Endothelial cell of umbilical vein (primary cell): ENCODE measurements around the gene HOXA11. TPM values are rescaled to one million over a fixed set of nuclear protein-coding genes. Genes with fewer than 3 reads are reported as not detected.

ENCODE experiments used
- BruUV-seq: library from RNA; stranded (reverse); fragments of 400-500 nt; replicated peaks from 2 replicates; lab custom pipeline; 2021; lab: Mats Ljungman, UMichigan
- CTCF ChIA-PET: fragments of 300-600, 350-600 bp; sonication (Branson Sonifier 250); formaldehyde crosslinking; loops from one replicate; lab custom pipeline; 2021; ENCODE audit warnings: antibody characterized with exemption, inconsistent platforms; lab: Charles Lee
- POLR2A ChIA-PET: fragments of 300-600, 350-600 bp; sonication (Branson Sonifier 250); formaldehyde crosslinking; loops from one replicate; lab custom pipeline; 2021; ENCODE audit warnings: antibody characterized with exemption, inconsistent platforms; lab: Charles Lee
- DNase-seq: peaks from one replicate; pipeline ENCODE4 v3.0.0-alpha.2; 2011; ENCODE audit warnings: low read depth, low spot score
- FAIRE-seq: peaks from 2 replicates; lab custom pipeline; 2011; peaks lifted over from hg19 to GRCh38; lab: Jason Lieb, UNC
- H2AFZ ChIP-seq: 2 replicates; pipeline ENCODE4 v1.6.0; 2012; ENCODE audit warnings: low read depth, low read length, control low read depth, inconsistent platforms
- H3K27ac ChIP-seq: 2 replicates; pipeline ENCODE4 v1.5.1; 2011; ENCODE audit warnings: low read depth, mild to moderate bottlenecking, control low read depth, low read length, moderate library complexity; ENCODE audit not compliant: insufficient read depth
- H3K27me3 ChIP-seq, 2 experiments: 2 replicates each; pipeline versions ENCODE4 v1.6.0 to v1.6.1; 2011; ENCODE audit warnings: low read length in 2 of 2, mixed read lengths in 1 of 2; ENCODE audit not compliant: control insufficient read depth in 2 of 2, insufficient read depth in 2 of 2
- H3K36me3 ChIP-seq, 2 experiments: 2 replicates in 1 of 2; 3 replicates in 1 of 2; pipeline ENCODE4 v1.5.1; 2011; ENCODE audit warnings: low read length in 2 of 2, mild to moderate bottlenecking in 1 of 2, moderate library complexity in 1 of 2; ENCODE audit not compliant: control insufficient read depth in 2 of 2, insufficient read depth in 2 of 2; ENCODE audit errors: extremely low read depth in 1 of 2
- H3K4me1 ChIP-seq: 3 replicates; pipeline ENCODE4 v1.5.1; 2011; ENCODE audit warnings: mild to moderate bottlenecking, low read length; ENCODE audit not compliant: control insufficient read depth, insufficient read depth; ENCODE audit errors: extremely low read depth
- H3K4me2 ChIP-seq: 2 replicates; pipeline ENCODE4 v1.6.1; 2011; ENCODE audit warnings: low read length, control low read depth, mixed read lengths; ENCODE audit not compliant: insufficient read depth
- H3K4me3 ChIP-seq, 3 experiments: fragments of 200-600 bp in 1 of 3; sonication (generic), shearing (Covaris generic) in 1 of 3; replicated peaks in 1 of 3; 2 replicates each; pipeline ENCODE4 v1.5.1; 2011 to 2016; ENCODE audit warnings: control low read depth in 3 of 3, low read length in 3 of 3, mild to moderate bottlenecking in 2 of 3, inconsistent platforms in 1 of 3, low read depth in 1 of 3, moderate library complexity in 1 of 3; ENCODE audit not compliant: insufficient read depth in 1 of 3
- H3K79me2 ChIP-seq: 2 replicates; pipeline ENCODE4 v1.6.0; 2012; ENCODE audit warnings: low read length, inconsistent platforms; ENCODE audit not compliant: control insufficient read depth, insufficient read depth
- H3K9ac ChIP-seq: replicated peaks from 2 replicates; pipeline ENCODE3; 2011; ENCODE audit warnings: low read length, control low read depth; ENCODE audit not compliant: insufficient read depth; ENCODE audit errors: extremely low read depth
- H3K9me1 ChIP-seq: replicated peaks from 3 replicates; pipeline ENCODE4 v1.6.0; 2011; ENCODE audit warnings: mild to moderate bottlenecking, low read length; ENCODE audit not compliant: control insufficient read depth, insufficient read depth; ENCODE audit errors: extremely low read depth
- H3K9me3 ChIP-seq: replicated peaks from 2 replicates; pipeline ENCODE4 v1.5.1; 2012; ENCODE audit warnings: low read length, inconsistent platforms; ENCODE audit not compliant: control insufficient read depth, insufficient read depth
- H4K20me1 ChIP-seq: replicated peaks from 2 replicates; pipeline ENCODE3; 2011; ENCODE audit warnings: mild to moderate bottlenecking, low read length; ENCODE audit not compliant: control insufficient read depth, insufficient read depth; ENCODE audit errors: extremely low read depth
- CTCF ChIP-seq, 2 donors: IDR thresholded peaks; 1 replicate in 1 of 2; 2 replicates in 1 of 2; pipeline ENCODE4 v1.5.1; 2011; ENCODE audit warnings: low read length in 2 of 2, mild to moderate bottlenecking in 2 of 2, moderate library complexity in 2 of 2, control low read depth in 1 of 2, inconsistent platforms in 1 of 2, low read depth in 1 of 2; ENCODE audit not compliant: insufficient read depth in 1 of 2; ENCODE audit errors: extremely low read depth in 1 of 2
- EZH2 ChIP-seq: IDR thresholded peaks from 2 replicates; pipeline ENCODE4 v1.6.1; 2012; ENCODE audit warnings: borderline replicate concordance, low read depth, mild to moderate bottlenecking, moderate library complexity, low read length, inconsistent platforms; ENCODE audit not compliant: severe bottlenecking
- FOS ChIP-seq: IDR thresholded peaks from 2 replicates; pipeline ENCODE4 v1.6.1; 2011; ENCODE audit warnings: mild to moderate bottlenecking, low read length, moderate library complexity, borderline replicate concordance; ENCODE audit not compliant: insufficient read depth
- GATA2 ChIP-seq: IDR thresholded peaks from 2 replicates; pipeline ENCODE4 v1.7.0; 2011; ENCODE audit warnings: low read depth, mild to moderate bottlenecking, moderate library complexity, mixed read lengths, low read length; ENCODE audit not compliant: insufficient read length, insufficient read depth
- JUN ChIP-seq: IDR thresholded peaks from 2 replicates; pipeline ENCODE4 v1.6.1; 2011; ENCODE audit warnings: borderline replicate concordance, low read depth; ENCODE audit not compliant: insufficient read length, insufficient read depth
- MAX ChIP-seq: IDR thresholded peaks from 2 replicates; pipeline ENCODE4 v1.6.1; 2011; ENCODE audit not compliant: insufficient read depth, insufficient read length
- MYC ChIP-seq: IDR thresholded peaks from one replicate; pipeline ENCODE4 v1.6.1; 2011; ENCODE audit warnings: mild to moderate bottlenecking, low read depth, low read length
- POLR2A ChIP-seq: IDR thresholded peaks from 2 replicates; pipeline ENCODE4 v1.6.1; 2012; ENCODE audit warnings: low read depth, mild to moderate bottlenecking, control low read depth, low read length
- POLR2AphosphoS5 ChIP-seq: IDR thresholded peaks from 2 replicates; pipeline ENCODE4 v1.6.1; 2012; ENCODE audit warnings: low read depth, mild to moderate bottlenecking, control low read depth, low read length, moderate library complexity; ENCODE audit not compliant: insufficient read depth
- dilution Hi-C: fragments of 300-500 bp; cut with MboI; formaldehyde crosslinking; loops from one replicate; pipeline ENCODE4 v1.15.0; 2019; ENCODE audit warnings: low sequenced_read_pairs; ENCODE audit not compliant: extremely low pct_ligation_motif_present
- intact Hi-C: fragments of 100-400 bp; cut with micrococcal nuclease; formaldehyde crosslinking; loops from one replicate; pipeline ENCODE4 v1.10.0; 2022
- polyA plus RNA-seq, 4 experiments: library from polyadenylated mRNA; depleted of rRNA in 3 of 4; stranded (reverse) in 3 of 4; unstranded in 1 of 4; fragments of >200 nt; gene quantifications; 2 replicates each; pipeline versions ENCODE4 v1.2.1 to v1.2.3, GENCODE V29; 2011 to 2012; ENCODE audit warnings: missing spikeins in 1 of 4
- total RNA-seq: library from RNA; stranded (reverse); gene quantifications from 2 replicates; pipeline ENCODE4 v1.2.3, GENCODE V29; 2021

The HOXA11 gene
- total and polyA plus RNA-seq, 2 donors (not counting 3 experiments of a cell fraction or from before 2014, with no cell fraction given) = 10.4 to 16.7 TPM

- no peak overlapping the region for H3K4me3 ChIP-seq
- no peaks in the 10 kb centered on the region for H3K9me1 ChIP-seq
- no peak overlapping the region for H2AFZ ChIP-seq
- ChIA-PET POLR2A (no interaction called here), CTCF (interaction anchor here (0.7 to 2.8 kb wide), 13 partner anchors 15 to 903 kb away, joined by 3 to 69 read pairs (median 4); no protein-coding TSS in a partner anchor)
- H3K9me3 ChIP-seq = no peaks in the 10 kb centered on the region
- no peaks in the 10 kb centered on the region for H4K20me1 ChIP-seq
- no peaks in the 10 kb centered on the region for H3K79me2 ChIP-seq
- peaks cover 12% of the 10 kb centered on the region for H3K4me1 ChIP-seq
- FAIRE-seq = no peak
- dilution Hi-C loops (no loop called here), intact Hi-C loops (no loop called here)
- H3K27ac ChIP-seq = no peak overlapping the region
- peak; percentile 65 for TF ChIP-seq EZH2
- no peak for TF ChIP-seq POLR2AphosphoS5
- peaks cover 42 to 64% of the 10 kb centered on the region in 2 experiments for H3K27me3 ChIP-seq
- DNase-seq = no peak
- no peaks in the 10 kb centered on the region for H3K36me3 ChIP-seq
- BruUV-seq = no TSS peak
- H3K9ac ChIP-seq = no peak overlapping the region
- no peak overlapping the region for H3K4me2 ChIP-seq
Measured at GRCh38 chr7:27194686-27195379, 9.8 kb upstream of the HOXA11 start.

- ChIA-PET CTCF (interaction anchor here (1.1 to 2.8 kb wide), 6 partner anchors 17 to 900 kb away, joined by 3 to 31 read pairs (median 4); no protein-coding TSS in a partner anchor), POLR2A (no interaction called here)
- Histone ChIP-seq H3K9ac (no peak overlapping the region), H3K4me2 (no peak overlapping the region), H3K36me3 (no peaks in the 10 kb centered on the region), H3K9me1 (no peaks in the 10 kb centered on the region), H2AFZ (no peak overlapping the region), H3K27me3 (peaks cover 41 to 60% of the 10 kb centered on the region in 2 experiments), H3K4me1 (peaks cover 17% of the 10 kb centered on the region), H3K27ac (no peak overlapping the region), H3K79me2 (no peaks in the 10 kb centered on the region), H4K20me1 (no peaks in the 10 kb centered on the region), H3K9me3 (no peaks in the 10 kb centered on the region), H3K4me3 (no peak overlapping the region)
- TF ChIP-seq MAX (no peak), FOS (no peak), MYC (no peak), EZH2 (no peak), POLR2AphosphoS5 (no peak), GATA2 (no peak), JUN (no peak), POLR2A (no peak), CTCF (IDR thresholded peaks at IDR 0.05; ENCODE audit: extremely low read depth in 1 of 2, insufficient read depth in 1 of 2, low read depth in 1 of 2, low read length in 2 of 2) (no peak)
- no TSS peak for BruUV-seq
- dilution Hi-C loops = no loop called here
- FAIRE-seq (no peak), DNase-seq (no peak)
- intact Hi-C loops = no loop called here
Measured at GRCh38 chr7:27194002-27194352, 8.9 kb upstream of the HOXA11 start.
